Measurements from ENCODE around the gene PHACTR2. TPM values are rescaled to one million over a fixed set of nuclear protein-coding genes. Genes with fewer than 3 reads are reported as not detected.
"Not testable (repeated sequence)": the region's sequence is repeated elsewhere in the genome, so short reads cannot be mapped to it uniquely, and the experiment has no call there.

PHACTR2 gene
- total RNA-seq, 6 donors from 2014 or later, result 68.1 to 133 (median 109) TPM

GRCh38 chr6:143859891-143860660, 182.3 kb downstream of the PHACTR2 start:
- TF ChIP-seq POLR2AphosphoS5 (IDR thresholded peaks at IDR 0.05) (no peak), POLR2A (IDR thresholded peaks at IDR 0.05) (no peak), EP300 (IDR thresholded peaks at IDR 0.05) (no peak)
- TF ChIP-seq, protein P1, sequence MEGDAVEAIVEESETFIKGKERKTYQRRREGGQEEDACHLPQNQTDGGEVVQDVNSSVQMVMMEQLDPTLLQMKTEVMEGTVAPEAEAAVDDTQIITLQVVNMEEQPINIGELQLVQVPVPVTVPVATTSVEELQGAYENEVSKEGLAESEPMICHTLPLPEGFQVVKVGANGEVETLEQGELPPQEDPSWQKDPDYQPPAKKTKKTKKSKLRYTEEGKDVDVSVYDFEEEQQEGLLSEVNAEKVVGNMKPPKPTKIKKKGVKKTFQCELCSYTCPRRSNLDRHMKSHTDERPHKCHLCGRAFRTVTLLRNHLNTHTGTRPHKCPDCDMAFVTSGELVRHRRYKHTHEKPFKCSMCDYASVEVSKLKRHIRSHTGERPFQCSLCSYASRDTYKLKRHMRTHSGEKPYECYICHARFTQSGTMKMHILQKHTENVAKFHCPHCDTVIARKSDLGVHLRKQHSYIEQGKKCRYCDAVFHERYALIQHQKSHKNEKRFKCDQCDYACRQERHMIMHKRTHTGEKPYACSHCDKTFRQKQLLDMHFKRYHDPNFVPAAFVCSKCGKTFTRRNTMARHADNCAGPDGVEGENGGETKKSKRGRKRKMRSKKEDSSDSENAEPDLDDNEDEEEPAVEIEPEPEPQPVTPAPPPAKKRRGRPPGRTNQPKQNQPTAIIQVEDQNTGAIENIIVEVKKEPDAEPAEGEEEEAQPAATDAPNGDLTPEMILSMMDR (IDR thresholded peaks at IDR 0.05), result no peak
- Histone ChIP-seq H3K4me1 (no peaks in the 10 kb centered on the region), H3K27ac (no peak overlapping the region), H3K36me3 (peaks cover 18 to 95% (median 66%) of the 10 kb centered on the region in 4 donors), H3K4me3 (no peak overlapping the region), H3K27me3 (no peaks in the 10 kb centered on the region), H3K9me3 (peaks cover 0 to 3% (median 0%) of the 10 kb centered on the region in 4 donors)
- DNase-seq (no peak), ATAC-seq (ENCODE audit: low FRiP score in 2 of 2) (no peak)
- 95% methylated on average over 3 of the region's 3 CpGs for WGBS, 2 donors

- Histone ChIP-seq H3K4me1 (no peaks in the 10 kb centered on the region), H3K27ac (no peak overlapping the region), H3K27me3 (no peaks in the 10 kb centered on the region), H3K9me3 (no peaks in the 10 kb centered on the region), H3K4me3 (no peak overlapping the region), H3K36me3 (peaks cover 13 to 58% (median 37%) of the 10 kb centered on the region in 4 donors)
- no peak for TF ChIP-seq EP300 (IDR thresholded peaks at IDR 0.05)
- TF ChIP-seq POLR2A (IDR thresholded peaks at IDR 0.05), result no peak
- TF ChIP-seq POLR2AphosphoS5 (IDR thresholded peaks at IDR 0.05), result no peak
- TF ChIP-seq, protein P1 (IDR thresholded peaks at IDR 0.05), result no peak
- 90 to 91% methylated on average over 2 of the region's 2 CpGs for WGBS, 2 donors
- no peak for ATAC-seq (ENCODE audit: low FRiP score in 2 of 2)
- DNase-seq, result no peak
These were observed 186.0 kb downstream of the PHACTR2 start for GRCh38 chr6:143863771-143864170.

DNA sequence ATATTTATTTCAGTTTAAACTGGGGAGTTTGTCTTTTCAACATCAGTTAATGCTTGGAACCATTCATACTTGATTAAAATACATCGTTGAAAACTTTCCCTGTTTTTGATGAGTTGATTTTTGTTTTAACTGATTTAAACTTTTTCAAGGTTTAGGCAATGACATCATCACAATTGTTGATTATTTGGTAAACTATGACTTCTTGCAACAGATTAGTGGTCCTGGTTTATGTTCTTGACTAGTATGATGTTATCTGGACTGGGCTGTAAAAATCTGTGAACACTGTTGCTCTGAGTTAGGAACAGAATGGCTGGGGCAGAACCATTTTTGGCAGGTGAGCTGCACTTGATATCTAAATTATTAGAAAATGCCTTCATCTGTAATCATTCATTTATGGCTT, 186.5 kb downstream of the PHACTR2 start, which contains the start of gene ZC2HC1B:
ZC2HC1B (plus strand) TSS at position 241 of the 400 bp plus-strand sequence; CDS start at position 307, 66 bp downstream.
- Histone ChIP-seq H3K9me3 (no peaks in the 10 kb centered on the region), H3K36me3 (peaks cover 13 to 53% (median 35%) of the 10 kb centered on the region in 4 donors), H3K27ac (no peak within 1 kb of the TSS), H3K4me3 (no peak within 1 kb of the TSS), H3K4me1 (no peaks in the 10 kb centered on the region), H3K27me3 (no peaks in the 10 kb centered on the region)
- DNase-seq (no peak), ATAC-seq (ENCODE audit: low FRiP score in 2 of 2) (no peak)
- TF ChIP-seq EP300 (IDR thresholded peaks at IDR 0.05) (no peak), POLR2AphosphoS5 (IDR thresholded peaks at IDR 0.05) (no peak)
- WGBS, 2 donors, result 93 to 95% methylated on average over 1 of the region's 1 CpG

DNA sequence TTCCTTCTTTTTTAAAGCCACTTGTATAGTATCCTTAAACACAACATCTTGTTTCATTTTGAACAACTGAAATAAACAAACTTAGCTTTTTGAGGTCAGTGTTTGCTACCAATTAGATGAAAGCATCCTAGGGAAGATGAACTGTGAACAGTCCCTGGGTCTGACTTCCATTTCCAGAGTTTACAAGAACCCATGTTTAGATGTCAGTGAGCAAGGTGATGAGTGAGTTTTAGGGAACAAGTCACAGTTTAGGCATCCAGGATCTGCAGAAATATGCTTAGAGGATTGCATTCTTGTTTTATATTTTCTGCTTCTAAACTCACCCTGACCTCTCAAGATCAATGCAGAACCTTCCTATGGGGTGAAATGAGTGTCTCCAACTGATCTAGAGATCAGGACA, 189.5 kb downstream of the PHACTR2 start:
- no peak for DNase-seq

GRCh38 chr6:143868808-143869207, 191.0 kb downstream of the PHACTR2 start:
- H3K9me3 ChIP-seq; H3K36me3 ChIP-seq; H3K4me1 ChIP-seq; DNase-seq; H3K27me3 ChIP-seq; H3K27ac ChIP-seq; ATAC-seq (ENCODE audit: low FRiP score in 2 of 2); H3K4me3 ChIP-seq: not testable (repeated sequence)
- 92 to 93% methylated on average over 3 of the region's 3 CpGs for WGBS, 2 donors

More for the DNA sequence above, 189.5 kb downstream of the PHACTR2 start:
- Histone ChIP-seq H3K4me1 (no peaks in the 10 kb centered on the region), H3K27me3 (no peaks in the 10 kb centered on the region), H3K36me3 (peaks cover 12 to 23% (median 20%) of the 10 kb centered on the region in 4 donors), H3K4me3 (no peak overlapping the region), H3K27ac (no peak overlapping the region), H3K9me3 (no peaks in the 10 kb centered on the region)
- TF ChIP-seq POLR2A (IDR thresholded peaks at IDR 0.05), result no peak
- TF ChIP-seq POLR2AphosphoS5 (IDR thresholded peaks at IDR 0.05), result no peak
- TF ChIP-seq, protein P1 (IDR thresholded peaks at IDR 0.05), result no peak
- no peak for TF ChIP-seq EP300 (IDR thresholded peaks at IDR 0.05)
- no peak for ATAC-seq (ENCODE audit: low FRiP score in 2 of 2)

- H3K4me3 ChIP-seq; H3K27me3 ChIP-seq; H3K36me3 ChIP-seq; H3K9me3 ChIP-seq; ATAC-seq (ENCODE audit: low FRiP score in 2 of 2); H3K4me1 ChIP-seq; DNase-seq; H3K27ac ChIP-seq: not testable (repeated sequence)
- WGBS, 2 donors, result 86 to 94% methylated on average over 1 of the region's 1 CpG
These were observed 193.5 kb downstream of the PHACTR2 start for GRCh38 chr6:143871202-143871730.

Data from upper lobe of left lung (tissue), 6 donors.